Measurements from ENCODE around the gene RPS29.
"Not testable (repeated sequence)": the region's sequence is repeated elsewhere in the genome, so short reads cannot be mapped to it uniquely, and the experiment has no call there.

Gene RPS29

DNA sequence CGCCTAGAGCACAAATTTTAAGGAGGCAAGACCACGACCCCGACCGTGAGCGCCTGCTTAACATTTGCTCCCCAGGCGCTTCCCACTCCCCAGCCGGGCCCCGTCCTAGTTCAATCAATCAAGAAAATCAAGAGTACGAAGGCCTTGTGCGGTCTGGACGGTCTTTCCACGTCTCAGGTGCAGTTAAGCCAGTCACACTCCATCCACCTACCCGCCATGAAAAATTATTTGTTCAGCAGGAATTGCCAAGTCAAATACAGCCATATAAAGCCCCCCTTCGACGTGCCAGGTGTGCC, 12.0 kb upstream of the RPS29 start:
- DNase-seq (ENCODE audit: low read depth), result no peak

DNA sequence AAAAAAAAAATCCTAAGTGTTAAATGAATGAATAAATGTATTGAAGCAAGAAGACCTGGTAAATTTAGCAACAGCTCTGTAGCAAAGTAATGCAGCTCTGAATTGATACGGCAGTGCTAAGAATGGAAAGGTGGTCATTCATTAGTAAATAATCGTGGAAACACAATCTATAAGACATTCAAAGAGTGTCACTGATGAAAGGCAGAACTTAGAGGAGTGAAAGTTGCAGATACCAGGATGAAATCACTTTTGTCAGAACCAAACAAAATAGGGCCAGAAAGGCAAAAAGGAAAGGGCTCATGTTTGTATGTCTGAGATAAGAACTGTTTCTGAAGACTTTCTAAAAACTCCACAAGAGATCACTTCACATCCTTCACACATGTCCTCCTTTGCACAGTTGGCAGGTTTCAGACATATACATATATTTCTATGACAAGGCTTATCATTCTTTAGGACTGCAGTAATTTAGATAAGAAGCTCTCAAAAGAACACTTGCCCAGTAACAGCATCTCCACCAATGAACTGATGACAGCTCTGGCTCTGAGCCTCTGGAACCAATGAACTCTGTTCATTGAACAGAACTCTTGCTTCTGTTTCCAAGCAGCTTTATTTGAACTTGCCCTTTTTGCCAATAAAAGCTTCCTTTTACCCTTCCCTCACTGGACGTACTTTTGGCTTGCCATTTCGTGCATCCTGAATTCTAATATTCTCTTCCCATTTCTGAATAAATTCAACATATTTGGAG, 8.3 kb upstream of the RPS29 start:
- peak; percentile 36 for DNase-seq (ENCODE audit: low read depth)

DNA sequence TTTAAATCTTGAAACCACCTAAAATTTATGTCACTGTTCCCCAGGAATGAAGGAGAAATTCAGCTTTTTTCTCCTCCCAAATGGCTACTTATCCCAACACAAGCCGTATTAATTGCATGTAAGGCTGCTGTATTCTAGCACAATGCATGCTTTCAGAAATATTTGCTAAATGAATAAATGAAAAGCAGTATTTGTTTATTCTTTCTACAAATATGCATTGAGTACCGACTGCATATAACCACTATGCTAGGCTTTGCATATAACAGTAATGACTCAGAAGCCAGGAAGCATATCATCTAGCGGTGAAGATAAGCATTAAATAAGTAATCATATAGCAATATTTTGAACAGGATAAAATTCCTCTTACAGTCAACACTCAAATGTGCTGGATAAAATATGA, 6.8 kb upstream of the RPS29 start:
- DNase-seq (ENCODE audit: low read depth), result no peak

DNA sequence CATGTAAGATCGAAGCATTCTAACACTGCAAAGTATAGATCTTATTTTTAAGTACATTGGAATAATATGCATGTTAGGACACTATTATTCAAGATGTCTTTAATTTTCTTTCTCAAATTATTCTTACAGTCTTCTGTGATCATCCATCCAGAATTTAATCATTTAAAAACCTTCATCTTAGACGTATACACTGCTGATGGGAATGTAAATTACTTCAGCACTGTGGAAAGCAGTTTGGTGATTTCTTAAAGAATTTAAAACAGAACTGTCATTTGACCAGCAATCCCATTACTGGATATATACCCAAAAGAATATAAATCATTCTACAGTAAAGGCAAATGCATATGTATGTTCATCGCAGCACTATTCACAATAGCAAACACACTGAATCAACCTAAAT, 3.2 kb upstream of the RPS29 start:
- no peak for DNase-seq (ENCODE audit: low read depth)

DNA sequence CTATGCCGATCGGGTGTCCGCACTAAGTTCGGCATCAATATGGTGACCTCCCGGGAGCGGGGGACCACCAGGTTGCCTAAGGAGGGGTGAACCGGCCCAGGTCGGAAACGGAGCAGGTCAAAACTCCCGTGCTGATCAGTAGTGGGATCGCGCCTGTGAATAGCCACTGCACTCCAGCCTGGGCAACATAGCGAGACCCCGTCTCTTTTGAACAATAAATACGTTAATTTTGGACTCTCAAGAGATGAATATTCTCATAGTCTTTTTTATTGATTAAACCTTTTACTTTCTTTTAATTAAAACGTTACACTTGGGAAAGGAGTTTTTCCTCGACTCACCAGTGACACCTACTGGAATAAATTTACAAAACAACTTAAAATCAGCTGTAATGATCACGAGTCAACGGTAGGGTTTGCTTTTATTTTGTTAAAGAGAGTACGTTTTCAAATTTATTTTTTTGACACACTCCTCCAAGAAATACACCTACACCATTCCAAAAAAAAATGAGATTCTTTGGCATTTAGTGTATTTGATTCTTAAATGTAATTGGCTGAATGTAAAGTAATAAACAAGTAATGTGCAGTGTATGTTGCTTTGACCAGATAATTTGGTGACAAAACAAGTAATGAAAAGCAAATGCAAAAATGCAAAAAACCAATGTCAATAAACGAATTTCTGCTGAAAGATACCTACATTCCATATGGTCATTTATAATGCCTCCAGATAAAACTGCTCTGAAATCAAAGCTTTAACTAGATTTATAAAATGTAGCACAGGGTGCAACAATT, 687 bp upstream of the RPS29 start:
- DNase-seq (ENCODE audit: low read depth), result peak; percentile 47

DNA sequence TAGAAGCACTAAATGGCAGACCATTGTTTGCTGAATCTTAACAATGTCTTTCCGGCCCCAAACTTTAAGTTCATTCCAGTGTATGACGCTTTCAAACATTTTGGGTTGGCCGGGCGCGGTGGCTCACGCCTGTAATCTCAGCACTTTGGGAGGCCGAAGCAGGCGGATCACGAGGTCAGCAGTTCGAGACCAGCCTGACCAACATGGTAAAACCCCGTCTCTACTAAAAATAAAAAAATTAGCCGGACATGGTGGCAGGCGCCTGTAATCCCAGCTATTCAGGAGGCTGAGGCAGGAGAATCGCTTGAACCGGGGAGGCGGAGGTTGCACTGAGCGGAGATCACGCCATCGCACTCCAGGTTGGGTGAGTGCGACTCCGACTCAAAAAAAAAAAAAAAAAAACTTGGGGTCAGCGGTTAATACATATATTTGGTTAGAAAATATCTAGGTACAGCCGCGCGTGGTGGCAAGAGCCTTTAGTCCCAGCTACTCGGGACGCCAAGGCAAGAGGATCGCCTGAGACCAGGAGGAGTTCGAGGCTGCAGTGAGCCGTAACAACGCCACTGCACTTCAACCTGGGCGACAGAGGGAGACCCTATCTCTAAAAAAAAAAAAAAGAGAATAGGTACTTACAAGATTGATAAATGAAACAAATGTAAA, 1.1 kb downstream of the RPS29 start:
- DNase-seq (ENCODE audit: low read depth), result not testable (repeated sequence)

DNA sequence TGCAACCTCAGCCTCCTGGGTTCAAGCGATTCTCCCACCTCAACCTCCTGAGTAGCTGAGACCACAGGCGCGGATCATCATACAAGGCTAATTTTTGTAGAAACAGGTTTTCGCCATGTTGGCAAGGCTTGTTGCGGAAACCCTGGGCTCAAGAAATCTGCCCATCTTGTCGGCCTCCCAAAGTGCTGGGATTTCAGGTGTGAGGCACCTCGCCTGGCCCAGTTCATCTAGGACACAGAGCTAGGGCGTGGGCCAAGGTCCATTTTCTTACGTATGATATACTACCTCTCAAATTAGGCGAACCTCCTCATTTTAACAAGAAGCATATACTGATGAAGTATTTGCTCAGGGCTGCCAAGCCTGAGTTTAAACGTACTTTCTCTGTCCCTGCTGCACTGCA, 2.1 kb downstream of the RPS29 start:
- DNase-seq (ENCODE audit: low read depth), result no peak

DNA sequence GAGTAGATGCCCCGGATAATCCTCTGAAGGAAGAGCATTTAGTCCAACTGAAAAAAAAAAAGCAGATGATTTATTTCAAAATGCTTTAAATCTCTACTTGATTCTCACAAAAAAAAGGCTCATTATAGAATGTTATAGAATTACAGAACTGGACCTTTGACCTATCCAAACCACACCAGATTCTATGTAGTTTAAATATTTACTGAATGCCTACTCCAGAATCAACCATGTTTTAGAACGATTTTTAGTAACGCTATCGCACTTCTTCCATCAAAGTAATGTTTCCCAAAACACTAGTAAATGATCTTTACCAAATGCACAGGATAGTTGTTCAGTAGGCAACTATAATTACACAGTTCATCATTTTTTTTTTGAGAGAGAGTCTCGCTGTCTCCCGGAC, 2.6 kb downstream of the RPS29 start:
- no peak for DNase-seq (ENCODE audit: low read depth)

DNA sequence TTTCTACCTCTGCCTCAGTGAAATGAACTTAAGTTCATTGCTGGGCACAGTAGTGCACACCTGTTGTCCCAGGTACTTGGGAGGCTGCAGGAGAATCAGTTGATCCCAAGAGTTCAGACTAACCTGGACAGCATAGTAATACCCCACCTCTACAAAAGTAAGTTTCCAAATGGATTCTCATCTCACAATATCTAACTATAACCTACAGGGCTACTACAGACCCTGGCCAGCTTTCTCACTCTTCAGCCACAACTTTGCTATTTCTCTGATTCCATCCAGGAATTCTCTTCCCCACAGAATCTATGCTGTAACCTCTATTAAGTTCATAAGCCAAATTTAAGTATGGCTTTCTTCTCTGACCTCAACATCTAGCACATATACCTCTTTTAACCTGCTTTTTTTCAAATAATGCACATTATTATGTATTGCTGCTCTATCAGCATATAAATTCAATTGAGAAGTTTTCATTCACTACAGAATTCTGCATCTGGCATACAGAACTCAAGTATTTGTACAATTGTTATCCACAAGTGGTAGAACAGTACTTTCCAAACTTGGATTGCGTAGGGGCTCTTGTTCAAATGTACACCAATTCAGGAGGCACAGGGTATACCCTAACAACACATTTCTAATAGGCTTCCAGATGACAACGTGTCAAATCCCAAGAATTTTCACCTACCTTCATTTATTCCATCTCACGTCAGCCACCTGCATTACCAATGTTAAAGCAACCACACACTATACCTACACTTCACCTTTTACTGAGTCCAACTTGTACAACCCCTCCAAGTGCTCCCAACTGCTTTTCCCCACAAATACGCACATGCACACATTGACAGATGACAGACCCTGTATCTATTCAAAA, 3.8 kb downstream of the RPS29 start:
- no peak for DNase-seq (ENCODE audit: low read depth)

DNA sequence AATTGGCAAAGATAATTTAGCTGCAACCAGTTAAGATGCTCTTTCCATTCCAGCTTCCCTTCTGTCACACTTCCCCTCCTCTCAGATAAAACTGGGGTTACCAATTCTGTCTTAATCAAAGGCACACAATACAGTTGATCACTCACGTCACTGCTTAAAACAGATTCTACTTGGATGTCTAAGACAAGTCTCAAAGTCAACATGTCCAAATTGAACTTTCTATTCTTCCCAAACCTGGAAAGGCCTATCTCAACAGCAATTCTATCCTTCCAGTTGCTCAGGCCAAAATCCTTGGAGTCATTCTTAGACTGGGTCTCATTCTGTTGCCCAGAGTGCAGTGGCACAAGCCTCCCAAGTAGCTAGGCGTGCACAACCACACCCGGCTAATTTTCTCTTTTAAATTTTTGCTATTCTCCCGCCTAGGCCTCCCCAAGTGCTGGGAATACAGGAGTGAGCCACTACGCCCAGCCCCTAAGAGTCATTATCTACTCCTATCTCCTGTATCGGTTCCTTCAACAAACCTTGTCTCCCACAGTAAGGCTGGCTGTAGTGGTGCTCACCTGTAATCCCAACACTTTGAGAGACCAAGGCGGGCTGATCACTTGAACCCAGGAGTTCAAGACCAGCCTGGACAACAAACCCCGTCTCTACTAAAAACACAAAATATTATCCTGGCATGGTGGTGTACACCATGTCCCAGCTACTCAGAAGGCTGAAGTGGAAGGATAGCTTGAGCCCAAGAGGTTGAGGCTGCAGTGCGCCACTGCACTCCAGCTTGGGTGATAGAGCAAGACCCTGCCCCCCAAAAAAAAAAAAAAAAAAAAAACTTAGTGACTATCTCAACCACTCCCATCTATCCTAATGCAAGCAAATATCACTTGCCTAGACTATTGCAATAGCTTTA, 4.7 kb downstream of the RPS29 start:
- no peak for DNase-seq (ENCODE audit: low read depth)

DNA sequence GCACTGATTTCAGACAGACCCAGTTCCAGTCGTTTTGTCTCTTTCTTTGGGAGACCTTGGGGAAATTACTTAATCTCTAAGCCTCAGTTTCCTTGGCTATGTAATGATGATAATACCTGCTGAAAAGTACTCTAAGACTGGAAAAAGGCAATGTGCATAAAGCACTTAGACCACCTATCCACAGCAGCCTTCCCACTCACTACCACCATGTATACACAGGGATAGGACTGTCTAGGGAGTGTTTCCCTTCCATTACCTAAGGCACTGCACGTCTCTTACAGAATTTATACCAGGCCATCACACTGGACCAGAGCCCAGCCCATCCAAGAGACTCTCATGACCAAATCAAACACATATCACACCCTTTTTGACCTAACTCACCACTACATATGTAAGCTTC, 6.3 kb downstream of the RPS29 start:
- no peak for DNase-seq (ENCODE audit: low read depth)

DNA sequence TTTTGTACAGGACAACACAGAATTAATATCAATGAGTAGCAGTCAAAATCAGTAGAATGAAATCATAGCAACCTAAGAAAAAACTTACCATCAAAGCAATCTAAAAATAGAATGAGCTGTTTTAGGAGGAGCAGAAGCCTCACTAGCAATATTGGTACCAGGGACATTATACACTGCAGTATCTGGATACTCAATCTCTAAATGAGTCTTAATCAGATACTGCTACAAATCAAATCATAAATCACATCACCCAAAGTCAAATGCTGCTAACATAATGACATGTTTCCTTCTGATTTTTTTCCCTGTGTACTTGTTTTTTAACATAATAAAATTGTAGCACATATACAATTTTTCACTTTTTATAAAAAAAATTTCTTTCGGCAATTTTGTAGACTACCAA, 8.0 kb downstream of the RPS29 start:
- no peak for DNase-seq (ENCODE audit: low read depth)

DNA sequence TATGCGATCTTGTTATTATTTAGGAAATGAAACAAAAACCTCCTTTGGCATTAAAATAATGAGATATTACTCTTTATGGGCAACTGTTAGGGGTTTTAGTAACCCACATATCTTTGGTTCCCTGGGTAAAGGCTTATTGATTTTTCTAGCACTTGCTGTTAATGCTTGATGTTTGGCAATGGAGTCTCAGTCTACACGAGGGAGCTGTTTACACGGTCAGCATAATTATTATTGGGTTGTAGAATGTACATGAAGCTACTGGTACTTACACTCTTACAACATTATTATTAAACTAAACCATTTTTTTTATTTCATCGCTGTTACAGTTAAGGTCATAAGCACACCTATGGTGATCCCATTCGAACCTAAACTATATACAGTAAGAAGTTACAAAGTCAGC, 12.1 kb downstream of the RPS29 start:
- DNase-seq (ENCODE audit: low read depth), result no peak

DNA sequence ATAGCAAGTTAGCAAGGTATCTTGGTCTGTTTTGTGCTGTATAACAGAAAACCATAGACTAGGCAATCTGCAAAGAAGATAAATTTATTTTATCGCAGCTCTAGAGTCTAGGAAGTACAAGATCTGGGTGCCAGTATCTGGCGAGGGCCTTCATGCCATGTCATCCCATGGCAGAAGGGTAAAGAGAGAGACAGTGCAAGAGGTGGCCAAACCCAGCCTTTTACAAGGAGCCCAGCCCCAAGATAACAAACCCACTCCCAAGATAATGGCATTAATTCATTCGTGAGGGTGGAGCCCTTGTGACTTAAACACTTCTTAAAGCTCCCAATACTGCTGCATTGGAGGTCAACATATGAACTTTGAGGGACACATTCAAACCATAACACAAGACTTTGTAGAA, 16.9 kb downstream of the RPS29 start:
- no peak for DNase-seq (ENCODE audit: low read depth)

DNA sequence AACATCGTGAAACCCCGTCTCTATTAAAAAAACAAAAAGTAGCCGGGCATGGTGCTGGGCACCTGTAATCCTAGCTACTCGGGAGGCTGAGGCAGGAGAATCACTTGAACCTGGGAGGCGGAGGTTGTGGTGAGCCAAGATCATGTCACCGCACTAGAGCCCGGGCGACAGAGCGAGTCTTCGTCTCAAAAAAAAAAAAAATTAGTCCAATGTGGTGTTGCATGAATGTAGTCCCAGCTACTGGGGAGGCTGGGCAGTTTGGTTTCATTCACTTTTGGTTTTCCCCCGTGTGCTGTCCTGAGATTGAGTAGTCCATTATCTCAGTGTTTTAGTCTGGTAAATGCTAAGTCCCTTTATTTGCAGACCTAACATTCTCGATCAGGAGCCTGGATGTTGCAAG, 19.5 kb downstream of the RPS29 start:
- no peak for DNase-seq (ENCODE audit: low read depth)

DNA sequence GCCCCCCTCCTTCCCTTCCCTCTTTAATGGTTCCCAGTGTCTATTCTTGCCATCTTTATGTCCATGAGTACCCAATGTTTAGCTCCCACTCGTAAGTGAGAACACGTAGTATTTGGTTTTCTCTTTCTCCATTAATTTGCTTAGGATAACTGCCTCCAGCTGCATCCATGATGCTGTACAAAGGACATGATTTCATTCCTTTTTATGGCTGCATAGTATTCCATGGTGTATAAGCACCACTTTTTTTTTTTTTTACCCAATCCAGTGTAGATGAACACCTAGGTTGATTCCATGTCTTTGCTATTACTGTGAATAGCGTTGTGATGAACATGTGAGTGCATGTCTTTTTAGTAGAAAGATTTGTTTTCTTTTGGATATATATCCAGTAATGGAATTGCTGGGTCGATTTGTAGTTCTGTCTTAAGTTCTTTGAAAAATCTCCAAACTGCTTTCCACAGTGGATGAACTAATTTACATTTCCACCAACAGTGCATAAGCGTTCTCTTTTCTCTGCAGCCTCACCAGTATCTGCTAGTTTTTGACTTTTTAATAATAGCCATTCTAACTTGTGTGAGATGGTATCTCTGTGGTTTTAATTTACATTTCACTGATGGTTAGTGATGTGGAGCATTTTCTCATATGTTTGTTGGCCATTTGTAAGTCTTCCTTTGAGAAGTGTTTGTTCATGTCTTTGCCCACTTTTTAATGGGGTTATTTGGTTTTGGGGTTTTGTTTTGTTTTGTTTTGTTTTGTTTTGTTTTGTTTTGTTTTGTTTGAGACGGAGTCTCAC, 26.0 kb downstream of the RPS29 start:
- no peak for DNase-seq (ENCODE audit: low read depth)

DNA sequence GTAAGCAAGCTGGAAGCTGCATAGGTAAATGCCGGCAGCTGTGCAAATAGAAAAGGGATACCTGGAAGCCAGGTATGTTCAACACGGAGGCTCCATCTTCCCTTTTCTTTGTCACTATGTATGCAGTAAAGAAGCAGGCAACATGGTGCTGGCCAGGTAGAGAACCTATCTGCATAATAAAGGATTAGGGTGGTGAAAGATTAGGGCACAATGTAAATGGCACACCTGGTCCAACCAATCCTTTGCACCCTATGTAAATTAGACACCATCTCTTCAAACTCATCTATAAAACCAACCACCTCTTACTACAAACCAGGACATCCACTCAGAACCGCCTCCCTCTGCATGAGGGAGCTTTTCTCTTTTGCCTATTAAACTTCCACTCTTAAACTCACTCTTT, 32.3 kb downstream of the RPS29 start:
- no peak for DNase-seq (ENCODE audit: low read depth)

DNA sequence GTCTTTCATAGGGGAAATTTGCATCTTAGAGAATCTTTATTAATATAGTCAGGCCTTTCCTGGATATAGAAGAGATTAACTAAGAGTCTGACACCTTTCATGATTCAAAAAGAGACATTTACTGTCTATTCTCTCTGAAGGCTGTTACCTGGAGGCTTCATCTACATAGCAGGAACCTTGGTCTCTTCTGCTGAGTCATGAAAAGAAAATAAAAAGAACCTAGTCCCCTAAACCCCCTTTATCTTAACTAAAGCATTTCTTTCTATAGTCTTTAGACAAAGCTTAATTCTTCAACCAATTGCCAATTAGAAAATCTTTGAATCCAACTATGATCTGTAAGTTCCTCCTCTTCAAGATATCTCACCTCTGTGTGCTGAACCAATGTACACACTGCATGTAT, 33.1 kb downstream of the RPS29 start:
- no peak for DNase-seq (ENCODE audit: low read depth)

DNA sequence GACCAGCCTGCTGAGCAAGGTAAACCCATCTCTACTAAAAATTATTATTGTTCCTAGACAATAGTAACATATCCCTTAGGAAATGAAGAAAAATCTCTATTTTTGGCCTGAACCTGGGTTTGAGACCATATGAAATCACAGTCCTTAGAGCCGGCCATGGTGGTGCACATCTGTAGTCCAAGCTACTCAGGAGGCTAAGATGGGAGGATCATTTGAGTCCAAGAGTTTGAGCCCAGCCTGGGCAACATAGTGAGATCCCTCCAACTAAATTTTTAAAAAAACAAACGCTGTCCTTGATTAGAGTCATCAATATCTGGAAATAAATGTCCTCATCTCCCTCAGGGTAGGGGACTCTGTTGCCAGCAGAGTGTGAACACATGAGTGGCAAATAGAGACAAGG, 34.6 kb downstream of the RPS29 start:
- no peak for DNase-seq (ENCODE audit: low read depth)

All from stromal cell of bone marrow (primary cell).